Trophoblast cell (in vitro differentiated cells and primary cell): Measurements from ENCODE around the gene THSD4.

Source experiments
- DNase-seq, 2 donors: peaks; one replicate each; pipeline ENCODE4 v3.0.0-alpha.2; 2016
- H2AFZ ChIP-seq: 2 replicates; pipeline ENCODE4 v1.6.1; 2013; ENCODE audit warnings: low read length, moderate library complexity, mild to moderate bottlenecking; ENCODE audit not compliant: insufficient read depth, poor library complexity
- H2AK5ac ChIP-seq: 2 replicates; pipeline ENCODE4 v1.6.1; 2013; ENCODE audit warnings: mild to moderate bottlenecking, low read length
- H2BK120ac ChIP-seq: 2 replicates; pipeline ENCODE4 v1.6.1; 2013; ENCODE audit warnings: low read length, mild to moderate bottlenecking, moderate library complexity; ENCODE audit not compliant: insufficient read depth, poor library complexity
- H2BK12ac ChIP-seq: 2 replicates; pipeline ENCODE4 v1.6.1; 2013; ENCODE audit warnings: mild to moderate bottlenecking, low read length, moderate library complexity
- H2BK5ac ChIP-seq: 2 replicates; pipeline ENCODE4 v1.6.1; 2013; ENCODE audit warnings: low read length, low read depth, moderate library complexity, mild to moderate bottlenecking; ENCODE audit not compliant: poor library complexity
- H3K14ac ChIP-seq: 2 replicates; pipeline ENCODE4 v1.6.1; 2013; ENCODE audit warnings: mild to moderate bottlenecking, low read length
- H3K18ac ChIP-seq: 2 replicates; pipeline ENCODE4 v1.6.1; 2013; ENCODE audit warnings: mild to moderate bottlenecking, low read length
- H3K23ac ChIP-seq: 2 replicates; pipeline ENCODE4 v1.6.1; 2013; ENCODE audit warnings: low read length
- H3K27ac ChIP-seq: 2 replicates; pipeline ENCODE4 v1.5.1; 2013; ENCODE audit warnings: low read depth, mild to moderate bottlenecking, inconsistent platforms, low read length, moderate library complexity
- H3K27me3 ChIP-seq: 2 replicates; pipeline ENCODE4 v1.6.1; 2013; ENCODE audit warnings: inconsistent platforms, mild to moderate bottlenecking, low read length, moderate library complexity; ENCODE audit not compliant: insufficient read depth
- H3K36me3 ChIP-seq, 2 experiments: 1 replicate in 1 of 2; 2 replicates in 1 of 2; pipeline ENCODE4 v1.6.1; 2013; ENCODE audit warnings: low read length in 2 of 2, mild to moderate bottlenecking in 2 of 2, moderate library complexity in 1 of 2; ENCODE audit not compliant: insufficient read depth in 2 of 2, control insufficient read depth in 1 of 2
- H3K4ac ChIP-seq: 2 replicates; pipeline ENCODE4 v1.6.1; 2013; ENCODE audit warnings: low read depth, mild to moderate bottlenecking, low read length, moderate library complexity
- H3K4me1 ChIP-seq, 2 experiments: 1 replicate in 1 of 2; 2 replicates in 1 of 2; pipeline ENCODE4 v1.6.1; 2013; ENCODE audit warnings: low read length in 2 of 2, mild to moderate bottlenecking in 2 of 2, moderate library complexity in 1 of 2; ENCODE audit not compliant: insufficient read depth in 2 of 2, control insufficient read depth in 1 of 2
- H3K4me2 ChIP-seq: 2 replicates; pipeline ENCODE4 v1.6.1; 2013; ENCODE audit warnings: inconsistent platforms, mild to moderate bottlenecking, low read length, moderate library complexity
- H3K4me3 ChIP-seq: 2 replicates; pipeline ENCODE4 v1.5.1; 2013; ENCODE audit warnings: mild to moderate bottlenecking, low read depth, low read length, inconsistent platforms
- H3K79me1 ChIP-seq: one replicate; pipeline ENCODE4 v1.6.1; 2013; ENCODE audit warnings: low read length
- H3K79me2 ChIP-seq: 2 replicates; pipeline ENCODE4 v1.6.1; 2013; ENCODE audit warnings: low read length, mild to moderate bottlenecking; ENCODE audit not compliant: control insufficient read depth, insufficient read depth, poor library complexity
- H3K9ac ChIP-seq: 2 replicates; pipeline ENCODE4 v1.6.1; 2013; ENCODE audit warnings: mild to moderate bottlenecking, low read length
- H3K9me3 ChIP-seq: 2 replicates; pipeline ENCODE4 v1.6.1; 2013; ENCODE audit warnings: low read depth, mild to moderate bottlenecking, control low read depth, inconsistent platforms, low read length; ENCODE audit not compliant: insufficient read depth
- H4K12ac ChIP-seq: 2 replicates; pipeline ENCODE4 v1.6.1; 2013; ENCODE audit warnings: low read depth, mild to moderate bottlenecking, low read length, moderate library complexity
- H4K8ac ChIP-seq: 2 replicates; pipeline ENCODE4 v1.6.1; 2013; ENCODE audit warnings: low read depth, mild to moderate bottlenecking, low read length, moderate library complexity
- H4K91ac ChIP-seq: one replicate; pipeline ENCODE4 v1.6.1; 2013; ENCODE audit warnings: low read depth, mild to moderate bottlenecking, low read length, moderate library complexity
- WGBS: extraction: QIAGEN DNeasy Blood & Tissue Kit; methylation state at CpG from one replicate; pipeline ENCODE4 v1.1.7; 2013; ENCODE audit warnings: missing lambda C conversion rate; ENCODE audit not compliant: insufficient read length, insufficient coverage; ENCODE audit errors: extremely low coverage; 5-methylcytosine and 5-hydroxymethylcytosine counted together

The THSD4 gene

GRCh38 chr15:71801935-71802655 lies 686.8 kb downstream of the THSD4 start:
- Histone ChIP-seq H3K79me2 (no peaks in the 10 kb centered on the region), H4K91ac (no peak overlapping the region), H3K23ac (no peak overlapping the region), H3K9me3 (no peaks in the 10 kb centered on the region), H3K36me3 (no peaks in the 10 kb centered on the region), H3K79me1 (no peaks in the 10 kb centered on the region), H3K27me3 (no peaks in the 10 kb centered on the region), H2BK120ac (no peak overlapping the region), H4K8ac (no peak overlapping the region), H4K12ac (no peak overlapping the region), H3K27ac (no peak overlapping the region), H3K4me2 (no peak overlapping the region), H3K18ac (no peak overlapping the region), H3K14ac (no peak overlapping the region), H2BK5ac (no peak overlapping the region), H2AFZ (no peak overlapping the region), H3K4me1 (peaks cover 10 to 11% of the 10 kb centered on the region in 2 experiments), H2BK12ac (no peak overlapping the region), H2AK5ac (no peak overlapping the region), H3K9ac (no peak overlapping the region), H3K4me3 (no peak overlapping the region), H3K4ac (no peak overlapping the region)
- no peak for DNase-seq
- no CpG with 5 or more reads among the region's 24 CpGs for WGBS

DNA sequence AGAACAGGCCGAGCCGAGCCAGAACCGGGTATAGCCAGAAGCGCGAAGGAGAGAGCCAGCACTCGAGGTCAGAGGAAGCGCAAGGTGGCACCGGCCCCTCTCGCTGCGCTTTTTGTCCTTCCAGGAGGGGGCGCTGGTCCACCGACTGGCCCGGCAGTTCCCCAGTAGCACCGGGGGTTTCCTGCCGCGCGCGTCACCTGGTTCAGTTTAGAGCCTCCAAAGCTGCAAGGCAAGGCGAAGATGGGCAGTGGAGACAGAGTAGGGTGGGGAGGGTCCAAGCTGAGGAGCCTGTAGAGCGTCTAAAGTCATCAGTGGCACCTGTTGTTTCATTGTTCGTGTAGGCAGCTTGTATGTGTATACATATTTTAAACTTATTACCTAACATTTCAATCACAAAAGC lies 687.5 kb downstream of the THSD4 start:
- Histone ChIP-seq H3K14ac (no peak overlapping the region), H4K8ac (no peak overlapping the region), H3K4me3 (no peak overlapping the region), H3K79me1 (no peaks in the 10 kb centered on the region), H4K91ac (no peak overlapping the region), H3K9me3 (no peaks in the 10 kb centered on the region), H3K27me3 (no peaks in the 10 kb centered on the region), H3K79me2 (no peaks in the 10 kb centered on the region), H2AK5ac (no peak overlapping the region), H3K4ac (no peak overlapping the region), H3K18ac (no peak overlapping the region), H3K4me1 (peaks cover 15 to 16% of the 10 kb centered on the region in 2 experiments), H3K27ac (no peak overlapping the region), H2BK5ac (no peak overlapping the region), H4K12ac (no peak overlapping the region), H3K9ac (no peak overlapping the region), H3K23ac (no peak overlapping the region), H3K36me3 (no peaks in the 10 kb centered on the region), H3K4me2 (no peak overlapping the region), H2BK120ac (no peak overlapping the region), H2BK12ac (no peak overlapping the region), H2AFZ (no peak overlapping the region)
- WGBS: no CpG with 5 or more reads among the region's 21 CpGs
- peak in 1 of 2 donors; percentile 56 for DNase-seq

DNA sequence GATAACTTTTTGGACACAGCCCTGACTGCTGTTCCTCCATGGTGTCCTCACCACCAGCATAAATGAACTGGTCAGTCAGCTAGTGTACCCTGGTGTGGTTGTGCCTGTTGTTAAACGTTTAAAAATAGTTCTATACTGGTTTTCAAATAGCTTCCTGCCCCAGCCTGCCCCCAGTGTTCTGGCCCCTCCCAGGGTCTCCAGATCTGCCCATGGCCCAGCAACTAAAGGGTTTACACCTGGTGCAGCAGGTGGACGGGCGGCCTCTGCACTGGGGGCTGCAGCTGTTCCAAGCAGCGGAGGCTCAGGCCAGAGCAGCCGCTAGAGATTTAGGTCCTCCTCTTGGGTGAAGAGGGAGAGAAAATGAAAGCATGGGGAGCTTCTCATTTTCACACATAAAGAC lies 689.0 kb downstream of the THSD4 start:
- Histone ChIP-seq H3K9me3 (no peaks in the 10 kb centered on the region), H4K91ac (no peak overlapping the region), H3K14ac (no peak overlapping the region), H3K23ac (no peak overlapping the region), H2AK5ac (no peak overlapping the region), H3K4me3 (no peak overlapping the region), H3K4ac (no peak overlapping the region), H3K27ac (no peak overlapping the region), H4K8ac (no peak overlapping the region), H3K36me3 (no peaks in the 10 kb centered on the region), H4K12ac (no peak overlapping the region), H3K9ac (no peak overlapping the region), H2AFZ (no peak overlapping the region), H3K4me2 (no peak overlapping the region), H3K79me2 (no peaks in the 10 kb centered on the region), H3K18ac (no peak overlapping the region), H3K79me1 (no peaks in the 10 kb centered on the region), H2BK5ac (no peak overlapping the region), H3K4me1 (peaks cover 17 to 19% of the 10 kb centered on the region in 2 experiments), H2BK12ac (no peak overlapping the region), H2BK120ac (no peak overlapping the region), H3K27me3 (no peaks in the 10 kb centered on the region)
- no CpG with 5 or more reads among the region's 5 CpGs for WGBS
- DNase-seq: no peak

- H4K12ac ChIP-seq: no peak overlapping the region
- no peak overlapping the region for H3K9ac ChIP-seq
- H3K79me1 ChIP-seq: no peaks in the 10 kb centered on the region
- H2AK5ac ChIP-seq: no peak overlapping the region
- H2AFZ ChIP-seq: no peak overlapping the region
- H2BK120ac ChIP-seq: no peak overlapping the region
- H3K4ac ChIP-seq: no peak overlapping the region
- H3K36me3 ChIP-seq: no peaks in the 10 kb centered on the region
- no peak overlapping the region for H3K18ac ChIP-seq
- H3K23ac ChIP-seq: no peak overlapping the region
- H3K27ac ChIP-seq: no peak overlapping the region
- peaks cover 17 to 19% of the 10 kb centered on the region in 2 experiments for H3K4me1 ChIP-seq
- H2BK5ac ChIP-seq: no peak overlapping the region
- no peaks in the 10 kb centered on the region for H3K9me3 ChIP-seq
- DNase-seq: peak in 1 of 2 donors; percentile 60
- H3K14ac ChIP-seq: no peak overlapping the region
- no peak overlapping the region for H3K4me3 ChIP-seq
- no peaks in the 10 kb centered on the region for H3K79me2 ChIP-seq
- no peak overlapping the region for H2BK12ac ChIP-seq
- no peak overlapping the region for H4K91ac ChIP-seq
- WGBS: no CpG with 5 or more reads among the region's 6 CpGs
- no peak overlapping the region for H4K8ac ChIP-seq
- no peak overlapping the region for H3K4me2 ChIP-seq
- H3K27me3 ChIP-seq: no peaks in the 10 kb centered on the region
Observed at GRCh38 chr15:71804695-71805470, 689.6 kb downstream of the THSD4 start.
